Measurements from ENCODE around the gene IFI30. TPM values are rescaled to one million over a fixed set of nuclear protein-coding genes. Genes with fewer than 3 reads are reported as not detected.
"Not testable (repeated sequence)": the region's sequence is repeated elsewhere in the genome, so short reads cannot be mapped to it uniquely, and the experiment has no call there.

IFI30 gene
- total RNA-seq, 1 donor from 2014 or later, result 4.3 TPM

DNA sequence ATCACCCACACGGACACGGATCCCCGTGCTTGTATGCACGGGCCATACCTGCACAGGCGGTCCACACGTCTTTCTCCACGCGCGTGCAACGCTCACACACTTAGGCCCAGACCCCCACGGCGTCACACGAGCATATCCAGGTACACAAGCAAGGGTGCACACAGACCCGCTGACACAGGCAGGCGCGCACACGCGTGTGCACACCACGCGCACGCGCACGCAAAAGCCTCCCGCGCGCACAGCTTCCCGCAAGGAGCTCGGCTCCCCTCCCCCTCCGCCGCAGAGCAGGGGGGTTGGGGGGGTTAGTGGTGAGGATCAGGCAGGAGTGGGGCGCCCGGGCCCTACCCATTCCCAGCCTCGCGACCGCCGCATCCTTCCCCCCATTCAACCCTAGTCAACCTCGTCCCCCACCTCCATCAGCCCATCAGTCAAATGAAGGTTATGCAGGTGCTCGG, 29.8 kb downstream of the IFI30 start:
- DNase-seq (ENCODE audit: low spot score), result no peak

DNA sequence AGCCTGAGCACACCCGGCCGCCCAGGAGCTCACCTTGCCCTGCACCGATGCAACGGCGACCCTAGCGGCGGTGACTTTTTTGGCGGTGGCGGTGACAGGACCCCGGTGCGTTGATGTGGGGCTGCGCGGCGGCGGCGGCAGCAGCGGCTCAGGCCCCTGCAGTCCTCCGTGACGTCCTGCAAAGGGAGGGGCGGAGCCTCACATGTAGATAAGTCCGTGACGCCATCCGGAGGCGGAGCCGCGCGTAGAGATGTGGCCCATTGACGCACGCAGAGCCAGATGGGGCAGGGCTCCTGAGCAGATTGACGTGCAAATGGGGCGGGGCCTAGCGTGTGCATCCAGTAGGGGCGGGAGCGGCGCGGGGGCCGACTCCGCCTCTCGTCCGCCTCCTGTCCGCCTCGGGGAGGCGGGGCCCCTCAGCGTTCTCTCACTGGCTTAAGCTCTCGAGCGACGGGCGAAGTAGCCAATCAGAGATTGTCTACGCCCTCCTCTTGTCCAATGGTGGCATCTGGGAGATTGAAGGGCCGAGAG, 30.3 kb downstream of the IFI30 start, which contains the start of gene RAB3A:
TSS of gene RAB3A (minus strand) at position 180 of the 531 bp plus-strand sequence. CDS start 1,302 bp downstream, outside the sequence.
- peak; percentile 100 for DNase-seq (ENCODE audit: low spot score)

GRCh38 chr19:18204394-18205199, 31.0 kb downstream of the IFI30 start:
- peak; percentile 92 for DNase-seq (ENCODE audit: low spot score)

- DNase-seq (ENCODE audit: low spot score), result peak; percentile 82
These were observed 31.7 kb downstream of the IFI30 start for GRCh38 chr19:18205200-18205892.

DNA sequence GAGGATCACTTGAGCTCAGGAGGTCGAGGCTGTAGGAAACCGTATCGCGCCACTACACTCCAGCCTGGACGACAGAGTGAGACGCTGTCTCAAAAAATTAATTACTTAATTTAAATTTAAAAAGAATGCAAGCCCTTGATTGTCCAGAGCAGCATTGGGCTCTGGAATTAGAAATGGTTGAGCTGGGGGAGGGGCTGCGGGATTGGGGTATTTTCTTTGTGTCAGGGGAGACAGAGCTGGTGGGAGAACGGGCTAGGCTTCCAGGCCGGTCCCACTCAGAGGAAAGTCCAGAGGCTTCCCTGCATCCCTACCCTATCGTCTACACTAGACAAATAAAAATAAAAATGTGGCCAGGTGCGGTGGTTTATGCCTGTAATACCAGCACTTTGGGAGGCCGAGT, 32.4 kb downstream of the IFI30 start:
- no peak for DNase-seq (ENCODE audit: low spot score)

- peak; percentile 75 for DNase-seq (ENCODE audit: low spot score)
These were observed 34.7 kb downstream of the IFI30 start for GRCh38 chr19:18208098-18208951.

DNA sequence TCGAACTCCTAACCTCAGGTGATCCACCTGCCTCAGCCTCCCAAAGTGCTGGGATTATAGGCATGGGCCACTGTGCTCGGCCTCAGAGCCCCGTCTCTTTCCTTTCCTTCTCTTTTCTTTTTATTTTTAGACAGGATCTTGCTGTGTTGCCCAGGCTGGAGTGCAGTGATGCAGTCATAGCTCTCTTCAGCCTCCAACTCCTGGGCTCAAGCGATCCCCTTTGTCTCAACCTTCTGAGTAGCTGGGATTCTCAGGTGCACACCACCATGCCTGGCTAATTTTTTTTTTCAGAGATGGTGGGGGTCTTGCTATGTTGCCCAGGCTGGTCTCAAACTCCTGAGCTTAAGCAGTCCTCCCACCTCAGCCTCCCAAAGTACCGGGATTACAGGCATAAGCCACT, 36.3 kb downstream of the IFI30 start:
- not testable (repeated sequence) for DNase-seq (ENCODE audit: low spot score)

GRCh38 chr19:18211683-18212082, 38.1 kb downstream of the IFI30 start:
- no peak for DNase-seq (ENCODE audit: low spot score)

GRCh38 chr19:18214779-18215433, 41.3 kb downstream of the IFI30 start:
- DNase-seq (ENCODE audit: low spot score), result no peak

DNA sequence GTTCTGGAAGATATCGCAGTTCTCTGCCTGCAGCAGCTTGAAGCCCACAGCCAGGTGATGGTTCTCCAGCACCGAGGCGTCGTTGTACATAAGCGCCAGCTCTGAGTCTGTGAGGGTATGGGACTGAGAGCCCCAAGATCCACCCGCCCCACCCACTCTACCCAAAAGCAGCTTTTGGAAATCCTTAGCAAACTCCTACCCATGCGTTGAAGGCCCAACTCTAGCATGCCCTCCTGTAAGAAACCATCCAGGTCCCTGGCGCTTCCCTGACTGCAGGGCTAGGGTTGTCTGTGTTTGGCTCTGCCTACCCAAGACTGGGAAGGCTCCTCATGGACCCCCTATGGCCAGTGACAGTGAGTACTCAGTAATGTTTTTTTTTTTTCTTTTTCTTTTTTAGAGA, 43.2 kb downstream of the IFI30 start:
- no peak for DNase-seq (ENCODE audit: low spot score)

GRCh38 chr19:18218159-18218558, 44.5 kb downstream of the IFI30 start:
- DNase-seq (ENCODE audit: low spot score), result no peak

DNA sequence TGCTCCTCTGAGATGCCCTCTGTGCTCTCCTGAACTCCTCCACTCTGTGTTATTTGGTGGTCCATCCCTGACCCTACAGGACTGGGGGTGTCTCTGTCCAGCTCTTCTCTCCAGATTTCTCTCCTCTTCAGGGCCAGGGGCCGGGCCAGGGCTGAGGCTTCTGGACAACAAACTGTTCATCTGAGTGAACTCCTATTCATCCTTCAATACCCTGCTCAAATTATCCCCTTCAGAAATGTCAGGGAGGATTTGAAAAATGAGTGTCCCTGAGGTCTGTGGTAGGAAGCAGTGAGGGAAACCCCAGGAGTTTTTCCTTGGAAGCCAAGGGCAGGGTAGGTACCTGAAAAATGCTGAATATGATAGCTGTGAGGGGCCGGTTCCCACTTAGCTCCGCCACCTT, 45.0 kb downstream of the IFI30 start:
- DNase-seq (ENCODE audit: low spot score), result no peak

DNA sequence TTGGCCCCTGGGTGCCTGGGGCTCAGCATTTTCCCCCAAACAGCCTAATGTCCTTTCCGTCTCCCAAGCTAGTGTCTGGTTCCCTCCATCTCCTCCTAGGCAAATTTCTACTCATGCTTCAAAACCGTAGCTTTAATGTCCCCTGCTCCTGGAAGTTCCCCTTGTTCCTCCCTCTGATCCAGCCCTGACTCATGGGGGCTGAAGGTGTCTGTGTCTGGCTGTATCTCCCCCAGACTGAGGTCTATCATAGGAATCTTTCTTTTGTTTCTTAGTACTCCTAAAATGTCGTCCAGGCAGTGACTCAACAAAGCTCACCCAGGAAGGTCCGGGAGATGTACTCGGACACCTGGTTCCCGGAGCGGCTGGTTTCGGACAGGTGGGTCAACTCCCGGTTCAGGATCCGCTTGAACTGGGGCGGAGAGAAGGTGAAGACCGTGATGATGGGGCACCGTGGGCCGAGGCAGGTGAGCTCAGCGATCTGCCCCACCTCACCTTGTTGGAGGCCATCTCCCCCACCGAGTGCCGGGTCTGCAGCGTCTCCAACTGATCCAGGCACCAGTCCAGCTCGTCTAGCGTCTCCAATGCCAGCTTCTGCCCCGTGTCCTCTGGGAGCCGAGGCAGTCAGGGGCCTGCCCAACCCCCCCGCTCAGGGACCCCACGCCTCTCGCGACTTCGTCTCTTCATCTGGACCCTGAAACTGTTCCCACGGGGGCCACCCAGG, 46.5 kb downstream of the IFI30 start:
- no peak for DNase-seq (ENCODE audit: low spot score)

GRCh38 chr19:18220632-18221275, 47.1 kb downstream of the IFI30 start:
- no peak for DNase-seq (ENCODE audit: low spot score)

GRCh38 chr19:18221815-18222725, 48.5 kb downstream of the IFI30 start:
- DNase-seq (ENCODE audit: low spot score), result no peak

- DNase-seq (ENCODE audit: low spot score), result no peak
These were observed 50.4 kb downstream of the IFI30 start for GRCh38 chr19:18223860-18224524.

DNA sequence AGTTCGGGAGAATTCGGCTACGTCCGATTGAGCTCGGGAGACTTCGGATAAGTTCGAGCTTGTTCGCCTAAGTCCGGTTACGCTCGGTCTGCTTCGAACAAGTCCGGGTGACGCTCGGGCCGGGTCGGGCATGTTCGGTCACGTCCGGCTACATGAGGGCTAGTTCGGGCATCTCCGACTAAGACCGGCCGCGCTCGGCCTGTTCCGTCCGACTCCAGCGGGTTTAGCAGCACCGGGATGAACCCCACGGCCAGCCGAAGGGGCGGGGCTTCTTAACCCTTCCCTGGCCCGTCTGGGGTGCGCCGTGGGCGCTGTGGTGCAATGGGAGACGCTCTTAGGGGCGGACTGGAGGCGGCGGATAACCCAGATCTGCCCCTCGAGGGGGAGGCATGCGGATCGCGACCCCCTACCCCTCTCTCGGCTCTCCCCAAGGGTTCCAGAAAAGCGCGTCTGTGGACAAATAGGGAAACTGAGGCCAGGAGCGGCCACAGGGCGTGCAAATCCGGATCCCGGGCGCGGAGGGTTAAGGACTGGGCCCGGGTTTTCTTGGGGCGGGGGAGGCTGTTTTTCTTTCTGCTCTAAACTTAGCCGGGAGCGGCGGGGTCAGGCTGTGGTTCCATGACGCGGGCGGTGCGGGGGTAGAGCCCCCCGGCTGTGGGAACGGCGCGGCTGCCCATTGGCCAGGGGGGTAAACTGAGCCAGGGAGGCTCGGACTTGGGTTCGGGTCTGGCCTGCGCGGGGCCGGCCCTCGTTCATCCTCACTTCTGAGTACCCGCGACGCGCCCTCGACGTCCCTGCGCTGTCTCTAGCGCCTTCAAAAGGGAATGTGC, 51.1 kb downstream of the IFI30 start:
- peak; percentile 99 for DNase-seq (ENCODE audit: low spot score)
